Mammary epithelial cell (primary cell): ENCODE data around the gene KLHL9.

Source experiments
- CTCF ChIP-seq, 2 donors: IDR thresholded peaks in 1 of 2; conservative IDR thresholded peaks in 1 of 2; 2 replicates each; pipeline ENCODE4 v1.5.1; 2011 to 2012; ENCODE audit warnings: inconsistent platforms in 2 of 2, low read length in 2 of 2, mild to moderate bottlenecking in 2 of 2, control low read depth in 1 of 2, low read depth in 1 of 2; ENCODE audit not compliant: insufficient read depth in 1 of 2; ENCODE audit errors: extremely low read depth in 1 of 2
- EZH2 ChIP-seq: IDR thresholded peaks from 2 replicates; pipeline ENCODE4 v1.6.1; 2012; ENCODE audit warnings: low read length, inconsistent platforms, borderline replicate concordance

- TF ChIP-seq EZH2 (no peak), CTCF (conservative IDR thresholded peaks at IDR 0.05 in 1 of 2, IDR thresholded peaks at IDR 0.05 in 1 of 2; ENCODE audit: extremely low read depth in 1 of 2, insufficient read depth in 1 of 2, low read depth in 1 of 2, low read length in 2 of 2) (no peak)
These were observed 2.0 kb downstream of the KLHL9 start for GRCh38 chr9:21333226-21333625.
